PC-3 (cell line): ENCODE results near the gene DRD1.

Experiments used
- EZH2 ChIP-seq: fragments of 300-600 bp; sonication (generic); IDR thresholded peaks from one replicate; pipeline ENCODE4 v1.6.1; 2017; ENCODE audit warnings: antibody characterized with exemption, mild to moderate bottlenecking, low read length; ENCODE audit not compliant: unreplicated experiment
- EZH2phosphoT487 ChIP-seq: fragments of 300-600 bp; sonication (generic); IDR thresholded peaks from 2 replicates; pipeline ENCODE4 v1.6.1; 2018; ENCODE audit warnings: mild to moderate bottlenecking, antibody characterized with exemption, low read length, borderline replicate concordance
- TF ChIP-seq, protein P1 (sequence below): fragments of 300-600 bp; sonication (generic); conservative IDR thresholded peaks from 2 replicates; pipeline ENCODE4 v1.5.1; 2017; ENCODE audit warnings: antibody characterized with exemption, low read depth, mild to moderate bottlenecking, low read length

DNA sequence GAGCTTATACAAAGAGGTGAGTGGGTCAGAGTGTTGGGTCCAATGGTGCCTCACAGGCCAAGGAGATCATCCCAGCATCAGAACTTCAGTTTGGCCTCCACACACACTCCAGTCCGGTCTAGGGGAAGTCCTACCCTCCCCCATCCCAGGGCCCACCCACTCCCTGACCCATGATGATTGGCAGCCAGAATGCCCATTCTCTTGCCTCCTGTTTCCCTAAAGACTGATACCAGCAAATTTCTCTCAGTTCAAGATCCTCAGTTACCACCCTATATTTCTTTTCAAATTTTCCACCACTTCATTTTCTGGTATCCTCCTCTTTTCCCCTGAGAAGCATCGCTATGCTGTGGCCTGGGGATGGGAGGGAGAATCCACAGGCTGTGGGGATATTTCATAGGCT lies 21.9 kb downstream of the DRD1 start:
- TF ChIP-seq, protein P1, sequence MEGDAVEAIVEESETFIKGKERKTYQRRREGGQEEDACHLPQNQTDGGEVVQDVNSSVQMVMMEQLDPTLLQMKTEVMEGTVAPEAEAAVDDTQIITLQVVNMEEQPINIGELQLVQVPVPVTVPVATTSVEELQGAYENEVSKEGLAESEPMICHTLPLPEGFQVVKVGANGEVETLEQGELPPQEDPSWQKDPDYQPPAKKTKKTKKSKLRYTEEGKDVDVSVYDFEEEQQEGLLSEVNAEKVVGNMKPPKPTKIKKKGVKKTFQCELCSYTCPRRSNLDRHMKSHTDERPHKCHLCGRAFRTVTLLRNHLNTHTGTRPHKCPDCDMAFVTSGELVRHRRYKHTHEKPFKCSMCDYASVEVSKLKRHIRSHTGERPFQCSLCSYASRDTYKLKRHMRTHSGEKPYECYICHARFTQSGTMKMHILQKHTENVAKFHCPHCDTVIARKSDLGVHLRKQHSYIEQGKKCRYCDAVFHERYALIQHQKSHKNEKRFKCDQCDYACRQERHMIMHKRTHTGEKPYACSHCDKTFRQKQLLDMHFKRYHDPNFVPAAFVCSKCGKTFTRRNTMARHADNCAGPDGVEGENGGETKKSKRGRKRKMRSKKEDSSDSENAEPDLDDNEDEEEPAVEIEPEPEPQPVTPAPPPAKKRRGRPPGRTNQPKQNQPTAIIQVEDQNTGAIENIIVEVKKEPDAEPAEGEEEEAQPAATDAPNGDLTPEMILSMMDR, result no peak
- no peak for TF ChIP-seq EZH2
- TF ChIP-seq EZH2phosphoT487, result no peak
